Measurements from ENCODE around the gene GRID2. TPM values are rescaled to one million over a fixed set of nuclear protein-coding genes. Genes with fewer than 3 reads are reported as not detected.

Gene GRID2
- total and polyA plus RNA-seq, 10 of the 15 experiments (the other 5 are each of a cell fraction or from before 2014, with no cell fraction given), result not detected

DNA sequence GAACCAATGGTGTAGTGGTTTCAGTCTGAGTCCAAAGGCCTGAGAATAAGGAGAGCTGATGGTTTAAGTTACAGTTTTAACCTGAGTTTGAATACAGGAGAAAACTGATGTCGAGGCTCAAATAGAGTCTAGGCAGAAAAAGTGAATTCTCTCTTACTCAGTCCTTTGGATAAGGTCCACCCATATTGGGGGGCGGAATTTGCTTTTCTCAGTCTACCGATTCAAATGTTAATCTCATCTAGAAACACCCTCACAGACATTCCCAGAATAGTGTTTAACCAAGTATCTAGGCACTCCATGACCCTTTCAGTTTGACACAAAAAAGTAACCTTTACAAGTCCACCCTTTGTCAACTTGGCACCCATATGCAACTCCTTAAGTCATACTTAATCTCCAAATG is 216.0 kb downstream of the GRID2 start:
- Histone ChIP-seq H3K27me3 (replicated peaks in 1 of 2; ENCODE audit: control insufficient read depth in 2 of 2, insufficient read depth in 2 of 2, low read length in 1 of 2) (no peaks in the 10 kb centered on the region), H3K4me1 (ENCODE audit: control insufficient read depth, insufficient read depth, low read length) (no peaks in the 10 kb centered on the region), H3K79me2 (ENCODE audit: control insufficient read depth, insufficient read depth, low read length) (no peaks in the 10 kb centered on the region), H3K36me3 (ENCODE audit: control insufficient read depth in 2 of 2, insufficient read depth in 2 of 2, low read length in 1 of 2) (no peaks in the 10 kb centered on the region), H4K20me1 (ENCODE audit: control insufficient read depth, insufficient read depth) (no peaks in the 10 kb centered on the region), H3K9ac (ENCODE audit: control insufficient read depth, insufficient read depth, low read length) (no peak overlapping the region), H3K4me3 (no peak overlapping the region), H3K4me2 (ENCODE audit: control insufficient read depth, insufficient read depth) (no peak overlapping the region), H3K27ac (ENCODE audit: control insufficient read depth, insufficient read depth) (no peak overlapping the region), H3K9me3 (replicated peaks; ENCODE audit: control insufficient read depth, insufficient read depth, low read length) (no peaks in the 10 kb centered on the region), H2AFZ (ENCODE audit: control insufficient read depth, low read depth, low read length) (no peak overlapping the region)
- 5% methylated on average over 3 of the region's 3 CpGs for WGBS (ENCODE audit: insufficient coverage, insufficient replicate concordance, low lambda C conversion rate, missing lambda C conversion rate)
- in situ Hi-C loops (cut with MboI) (no loop called here), intact Hi-C loops (cut with micrococcal nuclease; ENCODE audit: unreplicated experiment) (no loop called here)
- POLR2A ChIA-PET, result no interaction called here
- no peak for TF ChIP-seq MEF2B (IDR thresholded peaks at IDR 0.05; ENCODE audit: partially characterized antibody, poor library complexity, severe bottlenecking)
- TF ChIP-seq PML (IDR thresholded peaks at IDR 0.05; ENCODE audit: low read length), result no peak
- TF ChIP-seq, protein P1, sequence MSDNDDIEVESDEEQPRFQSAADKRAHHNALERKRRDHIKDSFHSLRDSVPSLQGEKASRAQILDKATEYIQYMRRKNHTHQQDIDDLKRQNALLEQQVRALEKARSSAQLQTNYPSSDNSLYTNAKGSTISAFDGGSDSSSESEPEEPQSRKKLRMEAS (IDR thresholded peaks at IDR 0.05; ENCODE audit: low read depth, low read length), result no peak
- TF ChIP-seq GATAD2B (conservative IDR thresholded peaks at IDR 0.05; ENCODE audit: low read depth), result no peak
- TF ChIP-seq RUNX3 (IDR thresholded peaks at IDR 0.05; ENCODE audit: low read length), result no peak
- TF ChIP-seq NR2C1 (IDR thresholded peaks at IDR 0.05), result no peak
- TF ChIP-seq SMAD1 (IDR thresholded peaks at IDR 0.05; ENCODE audit: low read depth, partially characterized antibody), result no peak
- no peak for TF ChIP-seq DPF2 (IDR thresholded peaks at IDR 0.05)
- TF ChIP-seq RAD21 (IDR thresholded peaks at IDR 0.05; ENCODE audit: insufficient read depth, low read depth, low read length), result no peak
- TF ChIP-seq CBFB (IDR thresholded peaks at IDR 0.05; ENCODE audit: low read depth), result no peak
- TF ChIP-seq, protein P2, sequence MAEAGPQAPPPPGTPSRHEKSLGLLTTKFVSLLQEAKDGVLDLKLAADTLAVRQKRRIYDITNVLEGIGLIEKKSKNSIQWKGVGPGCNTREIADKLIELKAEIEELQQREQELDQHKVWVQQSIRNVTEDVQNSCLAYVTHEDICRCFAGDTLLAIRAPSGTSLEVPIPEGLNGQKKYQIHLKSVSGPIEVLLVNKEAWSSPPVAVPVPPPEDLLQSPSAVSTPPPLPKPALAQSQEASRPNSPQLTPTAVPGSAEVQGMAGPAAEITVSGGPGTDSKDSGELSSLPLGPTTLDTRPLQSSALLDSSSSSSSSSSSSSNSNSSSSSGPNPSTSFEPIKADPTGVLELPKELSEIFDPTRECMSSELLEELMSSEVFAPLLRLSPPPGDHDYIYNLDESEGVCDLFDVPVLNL (IDR thresholded peaks at IDR 0.05; ENCODE audit: low read depth, low read length), result no peak
- TF ChIP-seq ZNF217 (IDR thresholded peaks at IDR 0.05), result no peak
- no peak for TF ChIP-seq BACH1 (IDR thresholded peaks at IDR 0.05; ENCODE audit: borderline replicate concordance)
- BruUV-seq (replicated peaks), result no TSS peak
- no peak for ATAC-seq
- SMC1A ChIA-PET (ENCODE audit: uncharacterized antibody, unreplicated experiment), result no interaction called here
- CTCF ChIA-PET, result no interaction called here
- no peak for FAIRE-seq
- RAD21 ChIA-PET (ENCODE audit: unreplicated experiment), result no interaction called here
- no peak for DNase-seq (ENCODE audit: low read depth, low spot score)

Measured in GM12878 (cell line).